IMR-90 (cell line): ENCODE results near the gene LY9.

Experiments
- CTCF ChIP-seq: conservative IDR thresholded peaks from 2 replicates; pipeline ENCODE4 v1.5.1; 2012; ENCODE audit warnings: mild to moderate bottlenecking, low read depth, low read length, improper control_type of control experiment
- MXI1 ChIP-seq: IDR thresholded peaks from 2 replicates; pipeline ENCODE4 v1.6.1; 2012; ENCODE audit warnings: low read depth, mild to moderate bottlenecking, low read length, moderate library complexity, borderline replicate concordance
- NFE2L2 ChIP-seq: fragments of 150-350 bp; IDR thresholded peaks from 2 replicates; pipeline ENCODE4 v1.6.1; 2016; ENCODE audit warnings: low read depth, mild to moderate bottlenecking, low read length
- POLR2A ChIP-seq: IDR thresholded peaks from 2 replicates; pipeline ENCODE4 v1.6.1; 2012; ENCODE audit warnings: mild to moderate bottlenecking, low read depth, low read length
- RAD21 ChIP-seq: IDR thresholded peaks from 2 replicates; pipeline ENCODE4 v1.6.1; 2012; ENCODE audit warnings: low read length, improper control_type of control experiment
- RCOR1 ChIP-seq: IDR thresholded peaks from 2 replicates; pipeline ENCODE4 v1.6.1; 2012; ENCODE audit warnings: mild to moderate bottlenecking, low read length, improper control_type of control experiment; ENCODE audit not compliant: insufficient replicate concordance
- RFX5 ChIP-seq: IDR thresholded peaks from 2 replicates; pipeline ENCODE4 v1.8.0; 2012; ENCODE audit warnings: low read depth, mild to moderate bottlenecking, low read length, moderate library complexity
- SMC3 ChIP-seq: fragments of 150-350 bp; IDR thresholded peaks from 2 replicates; pipeline ENCODE4 v1.6.1; 2016; ENCODE audit warnings: low read depth, mild to moderate bottlenecking, antibody characterized with exemption, low read length, moderate library complexity
- USF2 ChIP-seq: fragments of 150-350 bp; IDR thresholded peaks from 2 replicates; pipeline ENCODE4 v1.6.1; 2017; ENCODE audit warnings: mild to moderate bottlenecking, antibody characterized with exemption, low read length, low read depth

- TF ChIP-seq CTCF (no peak), MXI1 (no peak), RFX5 (no peak), POLR2A (no peak), USF2 (no peak), RAD21 (no peak), RCOR1 (no peak), NFE2L2 (peak; percentile 51; the same call in 1 of the 2 replicates), SMC3 (no peak)
These were observed 17.2 kb downstream of the LY9 start for GRCh38 chr1:160813215-160813614.
